TTC549 (cell line): ENCODE results near the gene CELF5.
"Not testable (repeated sequence)": the region's sequence is repeated elsewhere in the genome, so short reads cannot be mapped to it uniquely, and the experiment has no call there.

Experiments used
- FAIRE-seq: peaks from 2 replicates; lab custom pipeline; 2012; peaks lifted over from hg19 to GRCh38; lab: Jason Lieb, UNC

CELF5 gene

DNA sequence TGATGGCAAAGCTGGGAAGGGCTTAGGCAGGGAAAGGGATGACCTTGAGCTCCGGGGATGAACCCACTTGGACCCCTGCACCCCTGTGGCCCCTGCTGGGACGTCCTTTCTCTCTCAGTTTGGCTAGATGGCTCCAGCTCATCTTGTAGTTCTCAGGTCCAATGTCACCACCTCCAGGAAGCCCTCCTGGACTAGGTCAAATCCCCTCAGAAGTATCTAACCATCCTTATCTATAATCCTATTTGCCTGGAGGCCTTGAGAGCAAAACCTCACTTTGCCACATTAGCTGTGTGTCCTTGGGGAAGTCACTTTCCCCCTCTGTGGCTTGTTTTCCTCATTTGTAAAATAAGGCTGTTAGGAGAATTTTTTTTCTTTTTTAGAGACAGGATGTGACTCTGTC lies 99.2 kb downstream of the CELF5 start:
- FAIRE-seq: no peak

DNA sequence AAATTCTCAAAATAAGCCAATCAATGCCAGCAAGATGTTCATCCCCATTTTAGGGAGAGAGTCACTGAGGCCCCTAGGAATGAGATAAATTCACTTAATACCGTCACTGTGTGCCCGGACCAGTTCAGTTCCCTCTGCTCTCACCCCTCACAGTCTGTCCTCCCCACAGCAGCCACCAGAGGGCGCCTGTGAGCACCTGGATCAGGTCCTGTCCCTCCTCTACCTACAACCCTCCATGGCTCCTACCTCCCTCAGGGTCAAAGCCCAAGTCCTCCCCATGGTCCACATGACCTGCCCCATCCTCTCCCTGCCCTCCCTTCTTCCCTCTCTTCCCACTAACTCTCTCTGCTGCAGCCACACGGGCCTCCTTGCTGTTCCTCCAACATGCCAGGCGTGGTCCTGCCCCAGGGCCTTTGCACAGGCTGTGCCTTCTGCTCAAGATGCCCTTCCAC lies 100.0 kb downstream of the CELF5 start:
- no peak for FAIRE-seq

DNA sequence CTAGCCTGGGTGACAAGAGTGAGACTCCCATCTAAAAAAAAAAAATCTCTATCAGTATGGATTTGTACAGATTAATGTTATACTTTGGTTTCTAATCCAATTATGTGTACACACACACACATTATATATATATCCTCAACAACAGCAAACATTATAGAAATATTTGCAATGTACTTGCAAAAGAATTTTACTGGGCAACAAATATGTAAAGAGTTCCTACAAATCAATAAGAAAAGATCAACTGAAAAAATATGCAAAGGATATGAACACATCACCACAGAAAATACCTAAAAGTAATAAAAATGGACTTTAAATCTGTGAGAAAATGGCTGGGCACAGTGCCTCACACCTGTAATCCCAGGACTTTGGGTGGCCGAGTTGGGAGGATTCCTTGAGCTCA lies 101.0 kb downstream of the CELF5 start:
- no peak for FAIRE-seq

DNA sequence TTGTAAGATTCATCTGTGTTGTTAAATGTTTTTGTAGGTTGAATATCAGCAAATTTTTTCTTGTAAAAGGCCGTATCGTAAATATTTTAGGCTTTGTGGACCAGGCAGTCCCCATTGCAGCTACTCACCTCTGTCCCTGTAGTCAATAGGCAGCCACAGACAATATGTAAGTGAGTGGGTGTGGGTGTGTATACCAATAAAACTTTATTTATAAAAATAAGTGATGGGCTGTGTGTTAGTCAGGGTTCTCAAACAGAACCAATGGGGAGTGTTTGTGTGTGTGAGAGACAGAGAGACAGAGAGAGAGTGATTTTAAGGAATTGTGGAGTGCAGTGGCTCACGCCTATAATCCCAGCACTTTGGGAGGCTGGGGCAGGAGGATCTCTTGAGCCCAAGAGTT lies 104.3 kb downstream of the CELF5 start:
- no peak for FAIRE-seq

DNA sequence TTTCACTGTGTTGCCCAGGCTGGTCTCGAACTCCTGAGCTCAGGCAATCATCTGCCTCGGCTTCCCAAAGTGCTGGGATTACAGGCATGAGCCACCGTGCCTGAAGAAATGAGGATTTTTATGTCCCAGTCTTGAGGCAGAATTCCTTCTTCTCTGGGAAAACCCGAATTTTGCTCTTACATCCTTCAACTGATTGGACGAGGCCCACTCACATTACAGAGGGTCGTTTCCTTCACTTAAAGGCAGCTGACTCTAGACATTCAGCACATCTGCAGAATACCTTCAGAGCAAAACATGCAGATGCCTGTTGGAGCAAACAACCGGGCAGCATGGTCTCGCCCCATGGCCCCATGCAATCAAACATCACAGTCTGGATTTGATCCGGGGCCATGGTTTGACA lies 105.6 kb downstream of the CELF5 start:
- no peak for FAIRE-seq

DNA sequence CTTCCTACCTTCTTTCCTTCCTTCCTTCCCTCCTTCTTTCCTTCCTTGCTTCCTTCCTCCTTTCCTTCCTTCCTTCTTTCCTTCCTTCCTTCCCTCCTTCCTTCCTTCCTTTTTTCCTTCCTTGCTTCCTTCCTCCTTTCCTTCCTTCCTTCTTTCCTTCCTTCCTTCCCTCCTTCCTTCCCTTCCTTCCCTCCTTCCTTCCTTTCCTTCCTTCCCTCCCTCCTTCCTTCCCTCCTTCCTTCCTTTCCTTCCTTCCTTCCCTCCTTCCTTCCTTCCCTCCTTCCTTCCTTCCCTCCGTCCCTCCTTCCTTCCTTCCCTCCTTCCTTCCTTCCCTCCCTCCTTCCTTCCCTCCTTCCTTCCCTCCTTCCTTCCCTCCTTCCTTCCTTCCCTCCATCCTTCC lies 107.8 kb downstream of the CELF5 start:
- FAIRE-seq: not testable (repeated sequence)

DNA sequence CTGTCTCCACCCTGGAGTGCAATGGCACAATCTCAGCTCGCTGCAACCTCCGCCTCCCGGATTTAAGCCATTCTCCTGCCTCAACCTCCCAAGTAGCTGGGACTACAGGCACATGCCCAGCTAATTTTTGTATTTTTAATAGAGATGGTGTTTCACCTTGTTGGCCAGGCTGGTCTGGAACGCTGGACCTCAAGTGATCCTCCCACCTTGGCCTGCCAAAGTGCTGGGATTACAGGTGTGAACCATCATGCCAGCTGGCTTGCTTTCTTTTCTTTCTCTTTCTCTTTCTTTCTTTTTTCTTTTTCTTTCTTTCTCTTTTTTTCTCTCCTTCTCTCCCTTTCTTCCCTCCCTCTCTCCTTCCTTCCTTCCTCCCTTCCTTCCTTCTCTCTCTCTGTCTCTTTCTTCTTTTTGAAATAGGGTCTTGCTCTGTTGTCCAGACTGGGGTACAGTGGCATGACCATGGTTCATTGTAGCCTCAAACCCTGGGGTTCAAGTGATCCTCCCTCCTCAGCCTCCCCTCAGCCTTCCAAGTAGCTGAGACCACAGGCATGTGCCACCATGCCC lies 108.6 kb downstream of the CELF5 start:
- no peak for FAIRE-seq

- FAIRE-seq: no peak
Measured at GRCh38 chr19:3333662-3334061, 109.2 kb downstream of the CELF5 start.

DNA sequence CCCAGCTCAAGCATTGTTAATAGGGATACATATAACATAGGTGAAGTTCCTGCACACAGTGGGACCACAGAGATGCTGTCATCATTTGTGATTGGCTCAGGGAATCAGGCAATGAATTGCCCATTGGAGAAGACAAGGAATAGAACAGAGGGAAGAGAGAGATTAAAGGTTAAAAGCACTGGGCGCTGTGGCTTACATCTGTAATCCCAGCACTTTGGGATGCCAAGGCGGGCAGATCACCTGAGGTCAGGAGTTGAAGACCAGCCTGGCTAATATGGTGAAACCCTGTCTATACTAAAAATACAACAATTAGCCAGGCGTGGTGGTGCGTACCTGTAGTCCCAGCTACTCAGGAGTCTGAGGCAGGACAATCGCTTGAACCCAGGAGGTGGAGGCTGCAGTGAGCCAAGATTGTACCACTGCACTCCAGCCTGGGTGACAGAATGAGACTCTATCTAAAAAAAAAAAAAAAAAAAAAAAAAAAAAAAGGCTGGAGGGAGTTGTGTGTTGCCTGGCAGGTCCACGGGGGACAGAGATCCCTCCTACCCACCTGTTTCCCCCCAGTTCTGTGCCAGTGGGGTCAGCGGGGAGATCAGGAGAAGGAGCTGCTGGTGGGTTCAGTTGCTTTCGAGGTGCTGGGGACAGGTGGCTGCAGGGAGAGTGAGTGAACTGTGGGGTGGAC lies 110.4 kb downstream of the CELF5 start:
- FAIRE-seq: not testable (repeated sequence)

DNA sequence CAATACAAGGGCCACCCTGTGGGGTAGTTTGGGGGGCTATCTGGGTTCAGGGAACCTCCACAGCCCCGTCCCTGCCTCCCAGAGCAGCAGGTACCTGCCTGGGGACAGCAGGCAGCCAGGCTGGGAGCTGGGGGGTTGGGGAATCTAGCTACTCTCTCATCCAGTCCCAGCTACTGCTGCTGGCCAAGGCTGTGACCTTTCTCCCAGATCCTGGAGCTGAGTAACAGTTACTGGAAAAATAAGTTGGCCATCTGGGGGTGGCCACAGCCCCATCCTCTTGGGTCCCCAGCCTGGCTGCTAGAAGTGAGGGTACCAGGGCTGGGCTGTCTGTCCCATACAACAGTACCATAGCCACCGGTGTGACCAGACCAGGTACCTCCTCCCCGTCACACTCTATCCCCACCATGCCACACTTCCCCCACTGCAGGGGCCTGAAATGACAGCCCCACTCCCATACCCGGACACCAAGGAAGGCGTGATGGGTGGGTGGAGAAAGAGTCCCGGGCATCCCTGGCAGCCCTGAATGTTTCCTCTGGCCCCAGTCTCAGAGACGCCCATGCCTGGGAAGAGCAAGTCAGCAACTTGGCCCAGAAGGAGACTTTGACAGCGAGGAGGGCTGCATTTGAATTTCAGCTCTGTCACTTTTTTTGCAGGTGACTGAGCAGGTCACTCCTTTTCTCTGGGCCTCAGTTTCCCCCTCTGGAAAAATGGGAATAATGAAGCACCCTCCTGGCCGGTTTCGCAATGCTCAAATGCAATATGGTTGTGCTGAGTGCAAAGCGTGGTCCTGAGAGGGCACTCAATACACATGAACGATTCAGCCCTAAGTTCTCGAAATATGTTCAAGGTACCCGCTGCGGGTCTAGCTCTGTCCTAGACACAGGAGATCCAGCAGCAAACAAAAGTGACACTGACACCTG lies 111.2 kb downstream of the CELF5 start:
- no peak for FAIRE-seq

DNA sequence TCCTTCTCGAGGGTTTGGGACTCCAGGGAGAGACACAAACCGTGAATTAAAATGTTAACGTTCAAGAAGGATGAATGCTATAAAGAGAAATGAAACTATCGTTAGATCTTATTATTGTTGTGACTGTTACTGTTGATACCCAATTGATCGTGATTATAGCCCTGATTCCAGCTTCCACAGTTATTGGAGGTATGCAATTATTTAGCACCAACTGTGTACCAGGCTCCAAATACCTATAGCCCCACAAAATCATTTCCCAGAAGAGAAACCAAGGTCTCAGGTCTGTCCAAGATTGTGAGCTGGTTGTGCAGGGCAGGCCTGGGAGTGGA lies 111.9 kb downstream of the CELF5 start:
- FAIRE-seq: no peak

DNA sequence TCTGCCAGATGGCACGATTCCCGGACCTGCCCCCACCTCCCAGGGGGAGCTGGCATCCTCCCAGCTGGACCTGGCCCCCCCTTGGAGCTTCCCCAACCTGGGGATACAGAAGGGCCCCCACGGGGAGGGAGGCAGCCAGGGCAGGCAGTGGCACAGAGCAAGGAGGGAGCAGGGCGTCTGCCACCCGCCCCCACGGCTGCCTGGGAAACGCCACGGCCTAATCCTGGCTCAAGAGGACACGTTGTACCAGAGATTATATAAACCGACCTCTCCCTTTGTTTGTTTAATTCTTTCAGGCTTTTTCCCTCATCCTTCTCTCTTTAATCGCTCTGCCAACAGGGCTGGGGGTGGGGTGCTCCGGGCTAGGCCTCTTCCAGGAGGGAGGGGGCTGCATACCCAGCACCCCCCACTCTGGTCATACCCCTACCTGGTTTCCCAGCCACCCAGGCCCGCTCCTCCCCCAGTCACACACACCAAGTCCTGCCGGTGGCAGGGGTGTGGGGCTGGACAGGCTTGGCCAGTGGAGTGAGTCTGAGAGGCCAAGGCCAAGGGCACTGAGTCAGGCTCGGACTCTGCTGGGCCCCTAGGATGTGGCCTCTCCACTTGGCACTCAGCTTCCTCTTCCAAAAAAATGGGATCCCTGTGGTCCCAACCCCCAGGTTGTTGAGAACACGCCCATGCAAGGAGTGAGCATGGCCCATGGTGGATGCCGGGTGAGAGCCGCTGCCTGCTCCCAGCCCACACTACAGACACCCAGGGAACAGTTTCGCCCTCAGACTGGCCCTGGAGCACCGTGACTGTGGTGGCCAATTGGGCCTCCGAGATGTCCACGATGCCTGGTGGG lies 112.4 kb downstream of the CELF5 start:
- FAIRE-seq: no peak

DNA sequence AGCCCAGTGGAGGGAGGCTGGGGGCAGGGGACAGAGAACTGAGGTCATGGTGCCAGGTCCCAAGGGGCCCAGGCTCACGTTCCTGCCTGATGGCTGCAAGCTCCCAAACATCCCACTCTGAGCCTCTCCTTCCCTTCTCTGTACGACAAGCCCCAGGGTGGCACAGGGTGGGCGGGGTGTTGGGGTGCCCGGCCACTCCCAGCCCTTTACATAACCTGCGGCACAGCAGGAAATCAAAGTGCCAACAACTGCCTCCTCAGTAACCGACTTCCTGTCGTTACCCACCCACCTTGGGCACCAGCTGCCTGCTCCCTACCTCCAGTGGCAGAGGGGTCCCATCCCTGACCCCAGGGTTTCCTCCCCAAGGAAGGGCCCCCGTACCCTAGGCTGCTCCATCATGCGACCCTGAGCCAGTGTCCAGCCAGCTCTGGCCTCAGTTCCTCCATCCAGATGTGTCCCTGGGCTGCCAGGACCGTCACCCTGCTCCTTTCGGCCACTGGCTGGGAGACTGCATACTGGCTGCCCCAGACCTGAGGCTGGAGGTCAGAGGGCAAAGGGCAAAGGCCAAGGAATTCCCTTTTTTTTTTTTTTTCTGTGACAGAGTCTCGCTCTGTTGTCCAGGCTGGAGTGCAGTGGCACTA lies 114.2 kb downstream of the CELF5 start:
- FAIRE-seq: no peak

DNA sequence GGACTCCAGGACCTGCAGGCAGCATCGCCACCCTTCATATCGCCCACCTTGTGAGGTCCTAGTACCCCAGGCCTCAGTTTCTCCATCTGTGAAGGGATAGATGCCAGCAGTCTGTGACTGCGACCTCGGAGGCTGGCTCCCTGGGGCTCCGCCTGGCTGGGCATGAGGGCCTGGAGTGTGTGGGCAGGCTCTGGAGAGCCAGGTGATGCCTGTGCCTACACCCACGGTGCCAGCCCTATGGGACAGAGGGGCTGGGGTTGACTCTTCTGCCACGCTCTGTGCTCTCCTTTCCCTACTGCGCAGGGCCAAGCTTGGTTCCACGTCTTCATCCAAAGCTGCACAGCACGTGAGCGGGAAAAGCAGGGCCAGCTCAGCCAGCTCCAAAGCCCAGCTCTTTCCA lies 115.9 kb downstream of the CELF5 start:
- FAIRE-seq: no peak

- no peak for FAIRE-seq
Measured at GRCh38 chr19:3342246-3342645, 117.8 kb downstream of the CELF5 start.

DNA sequence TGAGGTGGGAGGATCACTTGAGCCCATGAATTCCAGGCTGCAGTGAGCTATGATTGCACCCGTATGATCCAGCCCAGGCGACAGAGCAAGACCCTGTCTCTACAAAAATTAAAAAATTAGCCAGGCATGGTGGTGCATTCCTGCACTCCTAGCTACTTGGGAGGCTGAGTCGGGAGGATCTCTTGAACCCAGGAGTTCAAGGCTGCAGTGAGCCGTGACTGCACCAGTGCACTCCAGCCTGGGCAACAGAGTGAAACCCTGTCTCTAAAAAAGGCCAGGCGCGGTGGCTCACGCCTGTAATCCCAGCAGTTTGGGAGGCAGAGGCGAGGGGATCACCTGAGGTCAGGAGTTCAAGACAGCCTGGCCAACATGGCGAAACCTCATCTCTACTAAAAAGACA lies 118.5 kb downstream of the CELF5 start:
- FAIRE-seq: not testable (repeated sequence)

DNA sequence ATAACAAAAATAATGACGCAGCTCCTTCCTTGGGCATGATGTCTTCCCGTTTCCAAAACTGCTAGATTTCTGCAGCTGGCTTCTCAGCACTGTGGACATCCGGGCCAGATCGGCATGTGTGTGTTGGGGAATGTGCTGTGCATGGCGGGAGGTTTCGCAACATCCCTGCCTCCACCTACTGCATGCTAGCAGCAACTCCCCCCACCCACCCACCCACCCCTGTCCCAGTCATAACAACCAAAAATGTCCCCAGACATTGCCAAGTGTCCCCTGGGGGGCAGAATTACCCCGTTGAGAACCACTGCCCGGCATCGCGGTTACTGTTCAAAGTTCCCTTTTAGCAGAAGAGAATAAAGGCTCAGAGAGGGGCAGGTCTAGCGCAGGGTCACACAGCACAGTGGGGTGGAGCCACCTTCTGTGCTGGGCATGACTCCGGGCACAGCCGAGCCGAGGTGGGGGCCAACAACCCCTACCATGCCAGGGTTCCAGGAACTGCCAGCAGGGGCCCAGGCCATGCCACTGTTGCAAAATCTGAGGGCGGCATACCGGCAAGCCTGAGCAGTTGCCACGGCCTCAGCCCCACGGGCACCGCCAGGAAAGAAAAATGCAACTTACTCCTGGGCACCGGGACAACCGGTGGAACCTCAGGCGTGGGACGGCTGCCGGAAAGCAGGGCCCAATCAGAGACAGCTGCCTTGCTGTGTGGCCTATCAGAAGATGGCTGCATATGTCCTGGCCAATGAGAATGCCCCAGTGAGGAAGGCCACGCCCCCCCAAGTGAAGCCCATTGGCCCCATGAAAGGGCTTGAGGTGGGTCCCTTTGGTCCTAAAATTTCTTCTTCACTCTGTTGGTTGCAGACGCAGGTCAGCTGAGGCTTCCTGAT lies 119.4 kb downstream of the CELF5 start:
- no peak for FAIRE-seq

- no peak for FAIRE-seq
Measured at GRCh38 chr19:3344608-3345598, 120.4 kb downstream of the CELF5 start.

DNA sequence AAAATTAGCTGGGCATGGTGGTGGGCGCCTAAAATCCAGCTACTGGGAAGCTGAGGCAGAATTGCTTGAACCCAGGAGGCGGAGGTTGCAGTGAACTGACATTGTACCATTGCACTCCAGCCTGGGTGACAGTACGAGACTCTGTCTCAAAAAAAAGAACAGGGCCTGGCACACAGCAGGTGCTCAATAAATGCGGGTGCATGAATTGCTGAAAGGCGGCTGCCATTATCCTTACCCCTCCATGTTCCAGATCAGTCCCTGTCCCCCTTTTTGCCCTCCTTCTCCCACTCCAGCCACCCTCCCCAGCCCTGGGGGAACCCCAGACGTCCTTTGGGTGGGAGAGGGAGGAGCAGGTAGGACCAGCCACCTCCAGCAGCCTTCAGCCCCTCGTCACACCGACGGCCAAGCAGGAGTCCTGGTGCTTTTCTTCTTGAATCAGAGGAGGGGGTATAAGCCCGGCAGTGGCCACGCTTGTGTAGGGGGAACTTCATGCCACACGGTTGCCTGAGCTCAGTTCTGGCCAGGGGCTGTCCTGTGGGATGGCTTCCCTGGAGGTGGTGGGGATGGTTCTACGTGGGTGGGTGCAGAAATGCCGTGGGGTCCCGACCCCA lies 121.5 kb downstream of the CELF5 start:
- no peak for FAIRE-seq
